ENCODE measurements around the gene SRCAP. TPM values are rescaled to one million over a fixed set of nuclear protein-coding genes. Genes with fewer than 3 reads are reported as not detected.

Gene SRCAP
- total RNA-seq, 1 donor from 2014 or later, result 28.5 TPM

- no peak for DNase-seq (ENCODE audit: extremely low spot score in 2 of 2)
- TF ChIP-seq POLR2A (IDR thresholded peaks at IDR 0.05) (no peak), POLR2AphosphoS5 (IDR thresholded peaks at IDR 0.05; ENCODE audit: insufficient read depth in 1 of 2, low read depth in 1 of 2) (no peak), CTCF (IDR thresholded peaks at IDR 0.05) (no peak)
- peaks cover 19% of the 10 kb centered on the region for H3K4me1 ChIP-seq
- intact Hi-C loops (cut with DNase I), result no loop called here
- H3K9me3 ChIP-seq, result no peaks in the 10 kb centered on the region
- H3K4me3 ChIP-seq, result no peak overlapping the region
- H3K27ac ChIP-seq, result no peak overlapping the region
- H3K36me3 ChIP-seq, result peaks cover 4 to 88% of the 10 kb centered on the region in 2 donors
- no peaks in the 10 kb centered on the region for H3K27me3 ChIP-seq
These were observed 5.0 kb downstream of the SRCAP start for GRCh38 chr16:30703971-30704370.

- Histone ChIP-seq H3K4me3 (no peak overlapping the region), H3K4me1 (peaks cover under 1% of the 10 kb centered on the region), H3K36me3 (peaks cover 11 to 98% of the 10 kb centered on the region in 2 donors), H3K27ac (no peak overlapping the region), H3K27me3 (no peaks in the 10 kb centered on the region), H3K9me3 (no peaks in the 10 kb centered on the region)
- no peak for DNase-seq (ENCODE audit: extremely low spot score in 2 of 2)
- no peak for TF ChIP-seq POLR2A (IDR thresholded peaks at IDR 0.05)
- TF ChIP-seq POLR2AphosphoS5 (IDR thresholded peaks at IDR 0.05; ENCODE audit: insufficient read depth in 1 of 2, low read depth in 1 of 2), result no peak
- no peak for TF ChIP-seq CTCF (IDR thresholded peaks at IDR 0.05)
- intact Hi-C loops (cut with DNase I), result no loop called here
These were observed 7.1 kb downstream of the SRCAP start for GRCh38 chr16:30706046-30706445.

- H3K9me3 ChIP-seq, result no peaks in the 10 kb centered on the region
- no peak overlapping the region for H3K4me3 ChIP-seq
- no peaks in the 10 kb centered on the region for H3K27me3 ChIP-seq
- no peak for TF ChIP-seq POLR2AphosphoS5 (IDR thresholded peaks at IDR 0.05; ENCODE audit: insufficient read depth in 1 of 2, low read depth in 1 of 2)
- TF ChIP-seq POLR2A (IDR thresholded peaks at IDR 0.05), result no peak
- TF ChIP-seq CTCF (IDR thresholded peaks at IDR 0.05), result no peak
- H3K27ac ChIP-seq, result no peak overlapping the region
- peaks cover 12 to 92% of the 10 kb centered on the region in 2 donors for H3K36me3 ChIP-seq
- no peak for DNase-seq (ENCODE audit: extremely low spot score in 2 of 2)
- H3K4me1 ChIP-seq, result no peaks in the 10 kb centered on the region
- intact Hi-C loops (cut with DNase I), result no loop called here
These were observed 12.0 kb downstream of the SRCAP start for GRCh38 chr16:30710971-30711370.

- intact Hi-C loops (cut with DNase I), result no loop called here
- no peak overlapping the region for H3K4me3 ChIP-seq
- no peak for TF ChIP-seq POLR2AphosphoS5 (IDR thresholded peaks at IDR 0.05; ENCODE audit: insufficient read depth in 1 of 2, low read depth in 1 of 2)
- TF ChIP-seq CTCF (IDR thresholded peaks at IDR 0.05), result no peak
- TF ChIP-seq POLR2A (IDR thresholded peaks at IDR 0.05), result no peak
- no peak for DNase-seq (ENCODE audit: extremely low spot score in 2 of 2)
- no peaks in the 10 kb centered on the region for H3K9me3 ChIP-seq
- peaks cover 12 to 92% of the 10 kb centered on the region in 2 donors for H3K36me3 ChIP-seq
- H3K4me1 ChIP-seq, result no peaks in the 10 kb centered on the region
- no peaks in the 10 kb centered on the region for H3K27me3 ChIP-seq
- H3K27ac ChIP-seq, result no peak overlapping the region
These were observed 12.7 kb downstream of the SRCAP start for GRCh38 chr16:30711712-30712111.

DNA sequence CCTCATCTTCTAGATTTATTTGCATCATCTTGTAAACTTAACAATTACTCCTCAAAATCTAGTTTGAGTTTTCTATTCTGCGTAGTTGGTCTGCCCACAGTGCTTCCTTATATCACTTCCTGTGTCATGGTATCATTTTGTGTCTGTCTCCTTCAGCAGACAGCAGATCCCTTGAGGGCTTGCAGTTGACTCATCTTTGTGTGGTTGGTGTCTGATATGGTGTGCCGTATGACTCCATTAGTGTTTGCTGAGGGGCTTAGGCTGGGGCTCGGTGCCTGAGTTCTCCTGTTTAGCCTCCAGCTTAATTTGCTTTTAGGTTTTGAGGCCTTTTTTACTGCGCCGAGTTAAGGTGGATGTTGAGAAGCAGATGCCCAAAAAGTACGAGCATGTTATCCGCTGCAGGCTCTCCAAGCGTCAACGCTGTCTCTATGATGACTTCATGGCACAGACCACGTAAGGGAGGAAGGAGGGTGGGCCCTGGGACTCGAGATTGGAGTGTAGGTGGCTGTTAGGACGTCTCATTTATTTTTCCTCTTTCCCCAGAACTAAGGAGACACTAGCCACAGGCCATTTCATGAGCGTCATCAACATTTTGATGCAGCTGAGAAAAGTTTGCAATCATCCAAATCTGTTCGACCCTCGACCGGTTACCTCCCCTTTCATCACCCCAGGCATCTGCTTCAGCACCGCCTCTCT lies 16.9 kb downstream of the SRCAP start:
- intact Hi-C loops (cut with DNase I), result no loop called here
- no peak for DNase-seq (ENCODE audit: extremely low spot score in 2 of 2)
- Histone ChIP-seq H3K27me3 (no peaks in the 10 kb centered on the region), H3K4me3 (no peak overlapping the region), H3K9me3 (no peaks in the 10 kb centered on the region), H3K36me3 (peaks cover 5 to 92% of the 10 kb centered on the region in 2 donors), H3K27ac (no peak overlapping the region), H3K4me1 (no peaks in the 10 kb centered on the region)
- TF ChIP-seq POLR2A (IDR thresholded peaks at IDR 0.05) (no peak), POLR2AphosphoS5 (IDR thresholded peaks at IDR 0.05; ENCODE audit: insufficient read depth in 1 of 2, low read depth in 1 of 2) (no peak), CTCF (IDR thresholded peaks at IDR 0.05) (no peak)
